SH-SY5Y (cell line): ENCODE measurements around the gene MYCT1.

Experiments
- GATA2 ChIP-seq: IDR thresholded peaks from 2 replicates; pipeline ENCODE4 v1.6.1; 2011; ENCODE audit warnings: mild to moderate bottlenecking, low read depth, low read length
- GATA3 ChIP-seq: IDR thresholded peaks from 2 replicates; pipeline ENCODE4 v1.6.1; 2011; ENCODE audit warnings: low read depth, mild to moderate bottlenecking, low read length, moderate library complexity

- TF ChIP-seq GATA2 (no peak), GATA3 (no peak)
These were observed 25.7 kb downstream of the MYCT1 start for GRCh38 chr6:152723398-152723797.
